ENCODE data around the gene MLPH.

The MLPH gene

DNA sequence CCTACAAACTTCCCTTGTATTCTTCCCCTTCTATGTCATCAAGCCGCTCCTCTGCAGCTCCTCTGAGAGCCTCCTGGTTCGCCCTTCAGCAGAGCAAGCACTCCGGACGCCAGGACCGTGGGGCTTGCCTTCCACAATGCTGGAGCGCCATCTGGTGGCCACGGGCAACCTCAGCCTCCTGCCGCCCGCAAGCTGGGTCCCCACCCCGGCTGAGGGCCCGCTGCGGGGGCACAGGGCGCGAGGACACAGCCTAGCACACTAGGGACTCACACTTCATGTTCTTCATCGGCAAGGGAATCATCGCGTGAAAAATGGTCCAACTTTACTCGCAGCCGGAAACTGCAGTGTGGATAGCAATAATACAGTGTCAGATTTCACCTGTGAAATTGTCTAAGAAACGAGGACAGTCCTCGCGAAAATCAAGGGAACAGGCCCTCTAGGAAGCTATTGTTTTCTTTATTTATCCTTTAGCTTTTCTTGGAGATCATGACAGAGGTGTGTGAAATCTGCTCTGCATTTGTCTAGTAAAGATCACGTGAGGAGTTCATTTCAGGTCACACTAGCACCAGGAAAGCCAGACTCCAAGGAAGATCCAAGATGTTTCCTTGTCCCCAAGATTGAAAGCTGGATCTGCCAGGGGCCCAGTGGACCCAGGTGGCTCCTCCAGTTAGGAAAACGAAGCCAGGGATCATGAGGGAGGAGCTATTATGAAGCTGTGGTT, 85.1 kb downstream of the MLPH start:
- peak; percentile 91 for DNase-seq (ENCODE audit: low read depth)
- H3K4me3 ChIP-seq (ENCODE audit: low read depth, low read length), result no peak overlapping the region
- TF ChIP-seq MYC (IDR thresholded peaks at IDR 0.05; ENCODE audit: low read depth, low read length) (no peak), MAX (IDR thresholded peaks at IDR 0.05; ENCODE audit: low read depth, low read length) (0 out of 2 replicates have a peak, but pooled peaks have one; percentile 5), CTCF (IDR thresholded peaks at IDR 0.05; ENCODE audit: low read depth, low read length) (peak; percentile 92)

DNA sequence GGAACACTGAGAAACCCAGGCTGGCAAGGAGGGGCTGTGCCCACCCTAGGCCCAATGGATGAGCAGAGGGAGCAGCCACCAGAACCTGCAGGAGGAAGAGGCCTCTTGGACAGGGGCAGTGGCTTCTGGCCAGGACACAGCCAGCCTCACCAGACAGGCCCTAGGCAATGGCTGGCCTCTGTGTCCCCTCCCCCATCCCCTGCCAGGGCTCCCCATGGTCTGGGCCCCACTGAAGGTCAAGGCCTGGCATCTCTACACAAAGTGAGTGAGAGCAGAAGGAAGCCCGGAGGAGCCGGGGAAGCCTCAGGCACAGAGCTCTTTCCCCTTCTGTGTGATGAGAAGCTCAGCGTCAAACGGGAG, 85.7 kb downstream of the MLPH start:
- no peak for DNase-seq (ENCODE audit: low read depth)
- H3K4me3 ChIP-seq (ENCODE audit: low read depth, low read length), result no peak overlapping the region
- TF ChIP-seq CTCF (IDR thresholded peaks at IDR 0.05; ENCODE audit: low read depth, low read length) (no peak), MYC (IDR thresholded peaks at IDR 0.05; ENCODE audit: low read depth, low read length) (no peak), MAX (IDR thresholded peaks at IDR 0.05; ENCODE audit: low read depth, low read length) (no peak), POLR2A (IDR thresholded peaks at IDR 0.05; ENCODE audit: extremely low read depth, insufficient read length) (no peak)

GRCh38 chr2:237573721-237574415, 86.8 kb downstream of the MLPH start:
- DNase-seq (ENCODE audit: low read depth), result no peak
- no peak overlapping the region for H3K4me3 ChIP-seq (ENCODE audit: low read depth, low read length)
- TF ChIP-seq MAX (IDR thresholded peaks at IDR 0.05; ENCODE audit: low read depth, low read length) (no peak), MYC (IDR thresholded peaks at IDR 0.05; ENCODE audit: low read depth, low read length) (no peak), POLR2A (IDR thresholded peaks at IDR 0.05; ENCODE audit: extremely low read depth, insufficient read length) (no peak), CTCF (IDR thresholded peaks at IDR 0.05; ENCODE audit: low read depth, low read length) (no peak)

GRCh38 chr2:237574467-237574866, 87.4 kb downstream of the MLPH start:
- TF ChIP-seq MYC (IDR thresholded peaks at IDR 0.05; ENCODE audit: low read depth, low read length) (no peak), POLR2A (IDR thresholded peaks at IDR 0.05; ENCODE audit: extremely low read depth, insufficient read length) (no peak), MAX (IDR thresholded peaks at IDR 0.05; ENCODE audit: low read depth, low read length) (no peak)
- DNase-seq (ENCODE audit: low read depth), result no peak
- no peak overlapping the region for H3K4me3 ChIP-seq (ENCODE audit: low read depth, low read length)

DNA sequence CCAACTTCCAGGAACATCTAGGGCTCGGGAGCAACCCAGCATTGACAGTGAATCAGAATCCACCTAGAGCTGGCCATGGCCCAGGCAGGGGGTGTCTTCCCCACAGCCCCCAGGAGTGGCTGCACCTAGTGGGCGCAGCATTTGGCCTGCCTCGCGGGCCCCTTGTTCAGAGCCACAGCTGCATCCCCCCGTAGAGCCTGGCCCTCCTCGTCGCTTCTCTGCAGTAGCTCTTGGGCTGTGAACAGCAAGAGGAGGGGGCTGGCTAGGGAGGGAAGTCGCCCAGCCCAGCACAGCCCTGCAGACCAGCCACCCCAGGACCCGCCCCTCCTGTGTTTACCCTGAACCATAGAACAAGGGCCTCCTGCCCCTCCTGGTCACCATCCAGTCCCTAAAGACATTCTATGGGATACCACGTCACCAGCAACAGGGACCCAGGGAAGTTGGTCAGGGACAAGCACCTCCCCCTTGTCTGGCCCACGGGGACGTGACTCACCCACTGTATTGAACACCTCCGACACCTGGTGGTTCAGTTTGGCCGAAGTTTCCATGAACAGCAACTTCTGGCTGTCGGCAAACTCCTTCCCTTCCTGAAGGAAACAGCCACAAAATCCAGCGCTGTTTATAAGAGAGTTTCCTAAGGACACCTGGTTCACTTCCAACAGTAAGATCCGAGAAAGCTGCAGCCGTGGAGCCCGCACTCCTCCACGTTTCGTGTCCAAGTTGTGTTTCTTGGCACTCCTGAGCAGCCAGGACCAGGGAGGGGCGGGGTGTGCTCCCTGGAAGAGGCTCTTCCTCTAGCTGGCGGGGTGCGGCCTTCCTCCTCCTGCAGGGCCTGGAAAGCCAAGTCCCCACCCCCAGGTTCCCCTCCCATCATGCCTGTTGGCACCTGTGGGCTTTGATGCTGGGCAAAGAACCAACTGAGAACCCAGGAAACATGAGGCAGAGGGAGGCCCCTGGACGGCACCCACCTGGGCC, 88.1 kb downstream of the MLPH start:
- no peak for DNase-seq (ENCODE audit: low read depth)
- no peak overlapping the region for H3K4me3 ChIP-seq (ENCODE audit: low read depth, low read length)
- TF ChIP-seq MAX (IDR thresholded peaks at IDR 0.05; ENCODE audit: low read depth, low read length) (no peak), POLR2A (IDR thresholded peaks at IDR 0.05; ENCODE audit: extremely low read depth, insufficient read length) (no peak), MYC (IDR thresholded peaks at IDR 0.05; ENCODE audit: low read depth, low read length) (no peak), CTCF (IDR thresholded peaks at IDR 0.05; ENCODE audit: low read depth, low read length) (no peak)

Data from NB4 (cell line).